Suprapubic skin (tissue), 4 donors: Measurements from ENCODE around the gene TAGLN2. TPM values are rescaled to one million over a fixed set of nuclear protein-coding genes. Genes with fewer than 3 reads are reported as not detected.

Source experiments
- DNase-seq, 2 donors: peaks; one replicate each; pipeline ENCODE4 v3.0.0-alpha.2; 2019; ENCODE audit warnings: low spot score in 2 of 2
- H3K27ac ChIP-seq: fragments of 200-600 bp; sonication (generic); one replicate; pipeline ENCODE4 v1.5.1; 2019
- H3K27me3 ChIP-seq: fragments of 200-600 bp; sonication (generic); one replicate; pipeline ENCODE4 v1.5.1; 2019
- H3K36me3 ChIP-seq: fragments of 200-600 bp; sonication (generic); one replicate; pipeline ENCODE4 v1.5.1; 2019
- H3K4me1 ChIP-seq: fragments of 200-600 bp; sonication (generic); one replicate; pipeline ENCODE4 v1.5.1; 2019
- H3K4me3 ChIP-seq: fragments of 200-600 bp; sonication (generic); one replicate; pipeline ENCODE4 v1.5.1; 2019; ENCODE audit warnings: mild to moderate bottlenecking
- H3K9me3 ChIP-seq: fragments of 200-600 bp; sonication (generic); one replicate; pipeline ENCODE4 v1.5.1; 2019
- CTCF ChIP-seq, 2 donors: fragments of 200-600 bp in 1 of 2; fragments of 450-650 bp in 1 of 2; sonication (generic) in 1 of 2; IDR thresholded peaks; one replicate each; pipeline ENCODE4 v1.5.1; 2016 to 2019; ENCODE audit warnings: antibody characterized with exemption in 2 of 2, mild to moderate bottlenecking in 1 of 2, moderate library complexity in 1 of 2
- EP300 ChIP-seq: sonication (generic); formaldehyde crosslinking; IDR thresholded peaks from one replicate; pipeline ENCODE4 v1.6.1; 2017; ENCODE audit warnings: antibody characterized with exemption
- POLR2A ChIP-seq, 2 donors: fragments of 450-650 bp; IDR thresholded peaks; one replicate each; pipeline ENCODE4 v1.6.1; 2017; ENCODE audit warnings: antibody characterized with exemption in 2 of 2, mild to moderate bottlenecking in 2 of 2, moderate library complexity in 2 of 2
- POLR2AphosphoS5 ChIP-seq, 3 donors: sonication (generic); formaldehyde crosslinking; IDR thresholded peaks; one replicate each; pipeline ENCODE4 v1.6.1; 2017; ENCODE audit warnings: antibody characterized with exemption in 3 of 3
- WGBS: methylation state at CpG from one replicate; pipeline ENCODE4 v1.1.5; 2018; 5-methylcytosine and 5-hydroxymethylcytosine counted together
- total RNA-seq, 4 donors: library from RNA; depleted of rRNA; stranded (reverse); fragments of >200 nt; gene quantifications; one replicate each; pipeline ENCODE4 v1.1.0, GENCODE V29; 2016

Gene TAGLN2
- total RNA-seq, 4 donors from 2014 or later = 281 to 427 (median 338) TPM

DNA sequence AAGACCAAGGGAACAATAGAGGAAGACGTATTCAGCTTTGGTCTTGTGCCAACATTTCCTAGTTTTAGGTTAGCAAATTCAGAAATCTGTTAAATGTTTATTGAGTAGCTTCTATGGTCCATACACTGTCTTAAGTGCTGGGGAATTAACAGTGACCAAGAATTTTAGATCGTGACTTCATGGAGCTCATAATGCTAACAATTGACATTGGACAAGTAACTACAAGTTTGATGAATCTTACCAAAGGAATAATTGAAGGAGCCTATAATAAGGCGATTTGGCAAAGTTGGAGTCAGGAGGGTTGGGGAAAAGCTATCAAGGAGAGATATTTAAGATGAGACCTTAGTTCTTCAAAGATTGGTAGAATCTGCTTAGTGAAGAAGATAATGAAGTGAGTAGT, 30.1 kb upstream of the TAGLN2 start:
- TF ChIP-seq CTCF (IDR thresholded peaks at IDR 0.05) (no peak), POLR2AphosphoS5 (IDR thresholded peaks at IDR 0.05) (no peak), EP300 (no peak), POLR2A (IDR thresholded peaks at IDR 0.05) (no peak)
- Histone ChIP-seq H3K36me3 (no peaks in the 10 kb centered on the region), H3K9me3 (no peaks in the 10 kb centered on the region), H3K27me3 (peaks cover 5% of the 10 kb centered on the region), H3K4me3 (no peak overlapping the region), H3K4me1 (peaks cover 12% of the 10 kb centered on the region), H3K27ac (no peak overlapping the region)
- DNase-seq = no peak
- WGBS = 39% methylated on average over 3 of the region's 3 CpGs

GRCh38 chr1:159953536-159954515, 28.5 kb upstream of the TAGLN2 start, which contains the start of gene SLAMF9:
TSS of gene SLAMF9 (minus strand) at chr1:159954237. CDS start at chr1:159954137, 100 bp downstream.
- DNase-seq = peak in 1 of 2 donors; percentile 63
- H3K9me3 ChIP-seq = no peaks in the 10 kb centered on the region
- TF ChIP-seq CTCF (IDR thresholded peaks at IDR 0.05) = no peak
- TF ChIP-seq POLR2AphosphoS5 (IDR thresholded peaks at IDR 0.05) = no peak
- TF ChIP-seq POLR2A (IDR thresholded peaks at IDR 0.05) = no peak
- TF ChIP-seq EP300 = no peak
- WGBS = 81% methylated on average over 11 of the region's 11 CpGs
- peaks cover 5% of the 10 kb centered on the region for H3K27me3 ChIP-seq
- no peak within 1 kb of the TSS for H3K27ac ChIP-seq
- H3K36me3 ChIP-seq = no peaks in the 10 kb centered on the region
- no peak within 1 kb of the TSS for H3K4me3 ChIP-seq
- H3K4me1 ChIP-seq = peaks cover 17% of the 10 kb centered on the region

DNA sequence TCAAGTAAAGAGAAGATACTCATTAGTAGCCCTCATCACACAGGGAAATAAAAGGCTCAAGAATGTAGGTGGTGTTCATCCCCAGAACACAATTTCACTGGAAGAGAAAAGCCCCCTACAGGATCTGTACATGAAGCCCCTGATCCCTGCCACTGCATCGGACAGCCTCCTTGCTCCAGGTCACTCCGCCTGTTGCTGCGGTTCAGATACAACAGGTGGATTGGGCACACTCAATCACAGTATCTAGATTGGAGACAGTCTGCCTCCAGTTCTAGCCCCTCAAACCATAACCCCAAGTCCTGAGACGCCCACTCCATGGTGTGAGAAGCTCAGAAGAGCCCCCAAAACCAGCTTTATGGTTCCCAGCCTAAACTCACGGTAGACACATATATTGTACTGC, 27.6 kb upstream of the TAGLN2 start:
- no peaks in the 10 kb centered on the region for H3K9me3 ChIP-seq
- DNase-seq = peak in 1 of 2 donors; percentile 64
- no peak for TF ChIP-seq EP300
- TF ChIP-seq POLR2AphosphoS5 (IDR thresholded peaks at IDR 0.05) = no peak
- TF ChIP-seq POLR2A (IDR thresholded peaks at IDR 0.05) = no peak
- TF ChIP-seq CTCF (IDR thresholded peaks at IDR 0.05) = no peak
- H3K36me3 ChIP-seq = no peaks in the 10 kb centered on the region
- H3K4me3 ChIP-seq = no peak overlapping the region
- WGBS = 98% methylated on average over 4 of the region's 5 CpGs
- no peak overlapping the region for H3K27ac ChIP-seq
- peaks cover 5% of the 10 kb centered on the region for H3K27me3 ChIP-seq
- H3K4me1 ChIP-seq = peaks cover 17% of the 10 kb centered on the region

DNA sequence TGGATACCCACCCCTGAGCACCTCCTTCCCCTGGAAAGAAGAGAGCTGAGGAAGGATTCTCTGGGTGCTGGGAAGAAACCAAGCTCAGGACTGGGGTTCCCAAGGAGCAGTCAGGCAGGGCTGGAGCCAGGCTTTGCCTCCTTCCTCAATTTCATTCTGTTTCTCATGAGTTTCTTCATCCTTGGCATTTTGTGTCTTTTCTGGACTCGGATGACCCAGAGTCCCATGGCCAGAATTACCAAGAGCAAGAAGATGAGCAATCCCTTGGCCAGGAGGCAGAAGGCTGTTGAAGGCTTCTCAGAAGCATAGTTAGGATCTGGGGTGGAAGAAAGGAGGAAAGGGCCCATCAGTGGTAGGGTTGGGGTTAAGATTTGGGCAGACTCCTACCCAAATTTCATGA, 26.2 kb upstream of the TAGLN2 start:
- H3K9me3 ChIP-seq = no peaks in the 10 kb centered on the region
- H3K36me3 ChIP-seq = no peaks in the 10 kb centered on the region
- WGBS = 82% methylated on average over 1 of the region's 1 CpG
- DNase-seq = peak in 1 of 2 donors; percentile 45
- H3K4me3 ChIP-seq = no peak overlapping the region
- H3K27ac ChIP-seq = no peak overlapping the region
- TF ChIP-seq CTCF (IDR thresholded peaks at IDR 0.05) = no peak
- no peak for TF ChIP-seq POLR2A (IDR thresholded peaks at IDR 0.05)
- no peak for TF ChIP-seq POLR2AphosphoS5 (IDR thresholded peaks at IDR 0.05)
- TF ChIP-seq EP300 = no peak
- peaks cover 5% of the 10 kb centered on the region for H3K27me3 ChIP-seq
- peaks cover 22% of the 10 kb centered on the region for H3K4me1 ChIP-seq

DNA sequence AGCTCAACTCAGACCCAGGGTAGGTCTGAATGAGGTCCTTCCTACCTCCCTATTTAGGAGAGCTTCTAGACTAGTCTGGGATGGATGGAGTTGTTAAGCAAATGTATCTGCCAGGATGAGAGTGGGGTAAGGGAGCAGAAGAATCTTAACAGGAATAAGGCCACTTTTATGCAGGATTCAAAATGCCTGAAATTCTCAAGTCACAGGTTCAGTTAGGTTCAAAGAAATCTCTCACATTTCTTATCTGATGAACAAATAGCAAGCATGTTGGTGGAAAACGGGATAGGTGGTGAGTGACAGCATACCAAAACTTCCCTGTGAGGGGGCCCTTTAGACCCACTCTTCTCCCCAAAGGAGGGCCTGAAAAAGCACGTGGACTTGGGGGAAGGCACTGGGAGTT, 25.7 kb upstream of the TAGLN2 start:
- Histone ChIP-seq H3K4me1 (peaks cover 28% of the 10 kb centered on the region), H3K4me3 (no peak overlapping the region), H3K27me3 (peaks cover 5% of the 10 kb centered on the region), H3K27ac (no peak overlapping the region), H3K36me3 (no peaks in the 10 kb centered on the region), H3K9me3 (no peaks in the 10 kb centered on the region)
- no peak for DNase-seq
- TF ChIP-seq EP300 (no peak), CTCF (IDR thresholded peaks at IDR 0.05) (no peak), POLR2AphosphoS5 (IDR thresholded peaks at IDR 0.05) (no peak), POLR2A (IDR thresholded peaks at IDR 0.05) (no peak)
- 72% methylated on average over 2 of the region's 2 CpGs for WGBS
